ENCODE data around the gene SNCAIP. TPM values are rescaled to one million over a fixed set of nuclear protein-coding genes. Genes with fewer than 3 reads are reported as not detected.

SNCAIP gene
- total RNA-seq, 1 donor from 2014 or later, result 11.3 TPM

GRCh38 chr5:122444411-122444810 is 132.4 kb downstream of the SNCAIP start:
- intact Hi-C loops (cut with DNase I), result no loop called here
- no peaks in the 10 kb centered on the region for H3K9me3 ChIP-seq
- H3K27ac ChIP-seq, result no peak overlapping the region
- H3K36me3 ChIP-seq, result peaks cover 0 to 13% of the 10 kb centered on the region in 2 donors
- no peak for TF ChIP-seq POLR2AphosphoS5 (IDR thresholded peaks at IDR 0.05; ENCODE audit: insufficient read depth in 1 of 2, low read depth in 1 of 2)
- no peak for TF ChIP-seq POLR2A (IDR thresholded peaks at IDR 0.05)
- TF ChIP-seq, protein P1, sequence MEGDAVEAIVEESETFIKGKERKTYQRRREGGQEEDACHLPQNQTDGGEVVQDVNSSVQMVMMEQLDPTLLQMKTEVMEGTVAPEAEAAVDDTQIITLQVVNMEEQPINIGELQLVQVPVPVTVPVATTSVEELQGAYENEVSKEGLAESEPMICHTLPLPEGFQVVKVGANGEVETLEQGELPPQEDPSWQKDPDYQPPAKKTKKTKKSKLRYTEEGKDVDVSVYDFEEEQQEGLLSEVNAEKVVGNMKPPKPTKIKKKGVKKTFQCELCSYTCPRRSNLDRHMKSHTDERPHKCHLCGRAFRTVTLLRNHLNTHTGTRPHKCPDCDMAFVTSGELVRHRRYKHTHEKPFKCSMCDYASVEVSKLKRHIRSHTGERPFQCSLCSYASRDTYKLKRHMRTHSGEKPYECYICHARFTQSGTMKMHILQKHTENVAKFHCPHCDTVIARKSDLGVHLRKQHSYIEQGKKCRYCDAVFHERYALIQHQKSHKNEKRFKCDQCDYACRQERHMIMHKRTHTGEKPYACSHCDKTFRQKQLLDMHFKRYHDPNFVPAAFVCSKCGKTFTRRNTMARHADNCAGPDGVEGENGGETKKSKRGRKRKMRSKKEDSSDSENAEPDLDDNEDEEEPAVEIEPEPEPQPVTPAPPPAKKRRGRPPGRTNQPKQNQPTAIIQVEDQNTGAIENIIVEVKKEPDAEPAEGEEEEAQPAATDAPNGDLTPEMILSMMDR (IDR thresholded peaks at IDR 0.05), result no peak
- H3K27me3 ChIP-seq, result no peaks in the 10 kb centered on the region
- no peaks in the 10 kb centered on the region for H3K4me1 ChIP-seq
- no peak overlapping the region for H3K4me3 ChIP-seq
- no peak for DNase-seq (ENCODE audit: extremely low spot score in 2 of 2)

DNA sequence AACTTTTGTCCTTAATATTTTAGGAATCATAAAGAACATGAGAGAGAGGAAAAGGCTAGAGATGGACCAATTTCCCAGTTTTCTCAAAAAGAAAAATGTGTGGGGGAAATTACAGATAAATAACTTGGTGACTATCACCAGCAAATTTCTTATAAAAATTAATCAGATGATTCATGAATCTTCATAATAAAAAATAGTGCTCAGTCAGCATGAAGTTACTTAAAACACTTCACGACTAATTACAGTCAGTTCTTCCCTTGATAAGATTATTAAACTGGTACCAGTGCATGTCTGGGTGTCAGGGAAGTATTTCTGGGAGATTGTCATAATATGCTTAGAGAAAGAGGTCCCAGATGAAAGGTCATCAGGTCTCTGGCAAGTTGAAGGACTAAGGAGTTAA is 133.0 kb downstream of the SNCAIP start:
- Histone ChIP-seq H3K4me1 (no peaks in the 10 kb centered on the region), H3K36me3 (peaks cover 0 to 13% of the 10 kb centered on the region in 2 donors), H3K27ac (no peak overlapping the region), H3K4me3 (no peak overlapping the region), H3K9me3 (no peaks in the 10 kb centered on the region), H3K27me3 (no peaks in the 10 kb centered on the region)
- TF ChIP-seq, protein P1 (IDR thresholded peaks at IDR 0.05), result no peak
- TF ChIP-seq POLR2AphosphoS5 (IDR thresholded peaks at IDR 0.05; ENCODE audit: insufficient read depth in 1 of 2, low read depth in 1 of 2) (no peak), POLR2A (IDR thresholded peaks at IDR 0.05) (no peak)
- intact Hi-C loops (cut with DNase I), result no loop called here
- no peak for DNase-seq (ENCODE audit: extremely low spot score in 2 of 2)

- no peak for DNase-seq (ENCODE audit: extremely low spot score in 2 of 2)
- Histone ChIP-seq H3K9me3 (no peaks in the 10 kb centered on the region), H3K27ac (no peak overlapping the region), H3K4me3 (no peak overlapping the region), H3K27me3 (no peaks in the 10 kb centered on the region), H3K4me1 (peaks cover 3% of the 10 kb centered on the region), H3K36me3 (peaks cover 0 to 21% of the 10 kb centered on the region in 2 donors)
- TF ChIP-seq POLR2A (IDR thresholded peaks at IDR 0.05) (no peak), POLR2AphosphoS5 (IDR thresholded peaks at IDR 0.05; ENCODE audit: insufficient read depth in 1 of 2, low read depth in 1 of 2) (no peak)
- TF ChIP-seq, protein P1 (IDR thresholded peaks at IDR 0.05), result no peak
- intact Hi-C loops (cut with DNase I), result no loop called here
These were observed 135.0 kb downstream of the SNCAIP start for GRCh38 chr5:122447072-122447471.

- no peak for DNase-seq (ENCODE audit: extremely low spot score in 2 of 2)
- Histone ChIP-seq H3K27ac (no peak overlapping the region), H3K36me3 (peaks cover 0 to 21% of the 10 kb centered on the region in 2 donors), H3K27me3 (no peaks in the 10 kb centered on the region), H3K4me3 (no peak overlapping the region), H3K9me3 (no peaks in the 10 kb centered on the region), H3K4me1 (peaks cover 11% of the 10 kb centered on the region)
- no peak for TF ChIP-seq POLR2A (IDR thresholded peaks at IDR 0.05)
- TF ChIP-seq POLR2AphosphoS5 (IDR thresholded peaks at IDR 0.05; ENCODE audit: insufficient read depth in 1 of 2, low read depth in 1 of 2), result no peak
- TF ChIP-seq, protein P1 (IDR thresholded peaks at IDR 0.05), result no peak
- intact Hi-C loops (cut with DNase I), result no loop called here
These were observed 135.8 kb downstream of the SNCAIP start for GRCh38 chr5:122447879-122448278.

- intact Hi-C loops (cut with DNase I), result no loop called here
- no peak overlapping the region for H3K4me3 ChIP-seq
- no peaks in the 10 kb centered on the region for H3K9me3 ChIP-seq
- peaks cover 0 to 13% of the 10 kb centered on the region in 2 donors for H3K36me3 ChIP-seq
- no peaks in the 10 kb centered on the region for H3K27me3 ChIP-seq
- no peak for TF ChIP-seq POLR2A (IDR thresholded peaks at IDR 0.05)
- TF ChIP-seq, protein P1 (IDR thresholded peaks at IDR 0.05), result no peak
- no peak for TF ChIP-seq POLR2AphosphoS5 (IDR thresholded peaks at IDR 0.05; ENCODE audit: insufficient read depth in 1 of 2, low read depth in 1 of 2)
- H3K27ac ChIP-seq, result no peak overlapping the region
- DNase-seq (ENCODE audit: extremely low spot score in 2 of 2), result no peak
- H3K4me1 ChIP-seq, result peaks cover 14% of the 10 kb centered on the region
These were observed 142.5 kb downstream of the SNCAIP start for GRCh38 chr5:122454541-122454940.
